Muscle of back (tissue), 11 donors: ENCODE data around the gene PIGV. TPM values are rescaled to one million over a fixed set of nuclear protein-coding genes. Genes with fewer than 3 reads are reported as not detected.
"Not testable (repeated sequence)": the region's sequence is repeated elsewhere in the genome, so short reads cannot be mapped to it uniquely, and the experiment has no call there.

Experiments used
- DNase-seq, 3 donors: peaks; one replicate each; pipeline versions ENCODE4 v3.0.0 to v3.0.0-alpha.2; 2013
- polyA plus RNA-seq, 10 donors: library from polyadenylated mRNA; unstranded; fragments of 120-200 nt; gene quantifications; one replicate each; pipeline ENCODE4 v1.2.1, GENCODE V29; 2013; ENCODE audit not compliant: insufficient read length in 10 of 10

The PIGV gene
- polyA plus RNA-seq, 10 donors: 5.3 to 9.8 (median 7.2) TPM

DNA sequence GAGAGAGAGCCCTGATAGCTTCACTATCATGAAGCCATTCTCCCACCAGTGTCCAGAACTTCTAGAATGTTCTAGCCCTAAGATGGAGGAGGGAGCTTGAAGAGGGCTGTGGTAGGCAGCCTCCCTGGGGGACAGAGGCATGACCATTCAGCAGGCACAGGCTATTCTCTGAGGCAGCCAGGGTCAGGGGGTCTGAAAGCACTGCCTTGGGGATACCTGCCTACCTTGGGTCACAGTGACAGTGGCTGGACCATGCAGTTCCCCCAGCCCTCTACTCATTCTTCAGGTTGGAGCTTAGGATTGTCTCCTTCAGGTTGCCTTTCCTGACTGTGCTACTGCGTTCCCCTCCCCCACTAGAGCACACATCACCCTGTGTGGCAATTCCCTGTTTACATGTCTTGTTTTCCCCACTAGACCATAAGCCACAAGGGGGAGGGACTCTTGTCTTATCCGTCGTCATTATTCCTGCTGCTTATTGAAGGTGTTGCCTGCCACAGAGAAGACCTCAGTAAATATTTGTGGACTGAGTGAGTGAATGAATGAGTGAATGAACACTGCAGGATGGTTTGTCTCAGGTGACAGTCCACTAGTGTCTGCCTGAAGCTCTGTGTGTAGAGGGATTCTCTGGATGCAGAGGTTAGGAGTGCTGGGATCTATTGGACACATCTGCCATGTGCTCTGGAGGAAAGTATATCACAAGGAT, 43.9 kb downstream of the PIGV start:
- DNase-seq: no peak

DNA sequence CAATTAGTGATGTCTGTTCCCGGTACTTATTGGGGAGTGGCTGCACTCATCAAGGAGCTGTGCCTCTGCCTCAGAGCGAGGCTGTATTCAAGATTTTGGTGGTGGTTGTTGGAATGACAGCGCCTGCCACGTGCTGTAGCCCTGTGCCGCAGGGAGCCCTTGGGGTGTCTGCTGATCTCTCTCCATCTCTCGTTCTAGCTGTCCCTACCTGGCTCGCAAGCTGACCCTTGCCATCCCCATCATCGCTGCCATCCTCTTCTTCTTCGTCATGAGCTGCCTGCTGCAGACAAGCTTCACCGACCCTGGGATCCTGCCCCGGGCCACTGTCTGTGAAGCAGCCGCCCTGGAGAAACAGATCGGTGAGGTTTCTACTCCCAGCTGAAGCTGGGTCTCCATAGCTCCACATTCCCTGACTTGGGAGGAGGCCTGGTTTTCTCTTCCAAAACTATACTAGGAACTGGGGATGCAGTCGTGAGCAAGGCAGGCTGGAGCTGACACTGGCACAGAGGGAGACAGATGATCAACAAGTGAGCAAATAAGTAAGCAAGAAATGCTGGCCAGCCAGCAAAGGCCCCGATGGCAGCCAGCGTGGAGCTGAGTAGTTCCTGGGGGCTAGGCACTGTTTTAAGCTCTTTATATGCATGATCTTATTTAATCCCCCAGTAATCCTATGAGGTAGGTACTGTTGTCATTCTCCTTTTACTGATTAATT, 44.7 kb downstream of the PIGV start:
- DNase-seq: no peak

- DNase-seq: no peak
Measured at GRCh38 chr1:26833432-26834405, 46.0 kb downstream of the PIGV start.

DNA sequence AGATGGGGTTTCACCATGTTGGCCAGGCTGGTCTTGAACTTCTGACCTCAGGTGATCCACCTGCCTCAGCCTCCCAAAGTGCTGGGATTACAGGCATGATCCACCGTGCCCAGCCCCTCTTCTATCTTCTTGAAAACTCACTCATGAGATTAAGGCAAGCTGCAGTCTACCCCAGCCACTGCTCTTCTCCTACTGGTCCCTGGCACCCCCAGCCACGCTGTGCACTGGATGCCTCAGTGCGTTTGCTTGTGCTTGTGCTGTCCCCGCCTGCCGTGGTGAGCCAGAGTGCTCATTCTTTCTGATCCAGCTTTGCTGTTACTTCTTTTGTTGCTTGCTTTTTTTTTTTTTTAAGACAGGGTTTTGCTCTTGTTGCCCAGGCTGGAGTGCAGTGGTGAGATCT, 49.9 kb downstream of the PIGV start:
- DNase-seq: not testable (repeated sequence)

DNA sequence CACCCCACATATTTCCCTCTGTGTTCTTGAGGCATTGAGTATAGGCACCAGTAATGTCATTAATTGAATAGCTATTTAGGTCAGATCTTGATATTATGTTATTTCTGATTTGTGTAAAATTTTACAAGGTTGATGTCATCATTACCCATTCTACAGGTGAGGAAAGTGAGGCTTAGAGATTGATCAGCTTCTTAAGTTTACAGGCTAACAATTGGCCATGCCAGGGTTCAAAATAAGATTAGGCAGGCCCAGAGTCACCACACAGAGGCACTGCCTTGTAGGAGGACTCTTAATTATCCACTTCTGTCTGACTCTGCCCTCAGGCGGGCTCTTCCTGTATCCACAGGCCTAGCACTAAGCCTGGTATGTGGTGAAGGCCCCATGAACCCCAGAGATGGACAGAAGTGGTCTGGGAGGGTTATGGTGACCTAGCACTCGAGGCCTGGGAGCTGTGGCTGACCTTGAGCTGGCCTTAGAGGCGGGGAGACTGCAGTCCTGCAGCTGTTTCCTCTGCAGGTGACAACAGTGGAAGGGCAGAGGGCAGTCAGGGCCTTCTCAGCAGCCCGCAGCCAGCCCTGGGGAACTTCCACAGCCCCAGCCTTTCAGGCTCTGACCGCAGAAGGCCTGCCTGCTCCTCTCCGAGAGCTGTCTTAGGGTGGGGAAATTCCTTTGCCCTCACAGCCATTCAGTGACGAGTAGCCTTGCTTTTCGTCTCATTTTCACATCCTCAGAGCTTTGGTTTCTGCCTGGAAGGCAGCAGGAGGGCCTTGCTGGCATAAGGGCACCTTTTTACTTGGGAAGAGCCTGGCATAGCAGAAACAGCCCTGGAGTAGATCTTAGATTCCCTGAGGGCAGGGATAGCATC, 51.0 kb downstream of the PIGV start:
- DNase-seq: no peak

DNA sequence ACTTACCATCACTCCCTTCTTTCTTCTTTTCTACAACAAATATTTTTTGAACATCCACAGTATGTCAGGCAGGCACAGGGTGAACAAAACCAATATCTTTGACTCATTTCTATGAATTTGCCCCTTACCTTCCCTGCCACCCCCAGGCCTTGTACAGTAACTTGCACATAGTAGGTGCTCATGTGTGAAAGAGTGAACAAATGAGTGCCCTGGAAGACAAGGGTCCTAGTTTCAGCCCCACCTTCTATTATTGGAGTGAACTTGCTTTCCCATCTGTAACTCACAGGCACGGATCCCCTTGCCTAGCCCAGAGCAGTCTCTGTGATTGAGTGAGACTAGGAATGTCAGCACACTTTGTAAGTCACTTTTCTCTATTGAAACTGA, 51.6 kb downstream of the PIGV start:
- DNase-seq: no peak

GRCh38 chr1:26839779-26840178, 52.0 kb downstream of the PIGV start:
- no peak for DNase-seq

GRCh38 chr1:26844424-26845196, 56.9 kb downstream of the PIGV start:
- DNase-seq: no peak

GRCh38 chr1:26847826-26848225, 60.1 kb downstream of the PIGV start:
- DNase-seq: not testable (repeated sequence)

Other genes with a start within 250 kb of the PIGV start
- gene ARID1A, start 91.9 kb upstream of the PIGV start, polyA plus RNA-seq: 10 to 100 TPM; 39.9 to 50.6 (median 45.2) TPM
- 10 to 100 TPM; 14.5 to 19.7 (median 16.7) TPM for gene ZDHHC18, start 38.7 kb downstream of the PIGV start, polyA plus RNA-seq
- 10 to 100 TPM in 2 of 10 donors, under 1 TPM in 8; 0.17 to 36.0 (median 0.26) TPM for gene SFN, start 75.2 kb downstream of the PIGV start, polyA plus RNA-seq
- gene GPN2, start 102.3 kb downstream of the PIGV start, polyA plus RNA-seq: 10 to 100 TPM; 16.0 to 21.2 (median 17.0) TPM
- gene GPATCH3, start 112.5 kb downstream of the PIGV start, polyA plus RNA-seq: 10 to 100 TPM in 4 of 10 donors, 1 to 10 TPM in 6; 7.7 to 12.8 (median 9.5) TPM
- gene NR0B2, start 126.0 kb downstream of the PIGV start, polyA plus RNA-seq: under 1 TPM in 1 of 10 donors, not detected in 9; 0.11 TPM
- 10 to 100 TPM; 43.3 to 69.6 (median 51.7) TPM for gene NUDC, start 133.8 kb downstream of the PIGV start, polyA plus RNA-seq
- gene KDF1, start 172.5 kb downstream of the PIGV start, polyA plus RNA-seq: 1 to 10 TPM in 2 of 10 donors, not detected in 8; 1.5 to 1.6 TPM
- 1 to 10 TPM in 9 of 10 donors, under 1 TPM in 1; 0.80 to 6.2 (median 1.8) TPM for gene TRNP1, start 205.7 kb downstream of the PIGV start, polyA plus RNA-seq
- gene TENT5B, start 224.9 kb downstream of the PIGV start, polyA plus RNA-seq: 1 to 10 TPM in 2 of 10 donors, under 1 TPM in 8; 0.31 to 1.7 (median 0.55) TPM